Medulla oblongata (tissue), 1 donor: Measurements from ENCODE around the gene TUBD1.
"Not testable (repeated sequence)": the region's sequence is repeated elsewhere in the genome, so short reads cannot be mapped to it uniquely, and the experiment has no call there.

Source experiments
- DNase-seq: peaks from one replicate; pipeline ENCODE4 v3.0.0-alpha.2; 2015; ENCODE audit errors: extremely low spot score

Gene TUBD1

DNA sequence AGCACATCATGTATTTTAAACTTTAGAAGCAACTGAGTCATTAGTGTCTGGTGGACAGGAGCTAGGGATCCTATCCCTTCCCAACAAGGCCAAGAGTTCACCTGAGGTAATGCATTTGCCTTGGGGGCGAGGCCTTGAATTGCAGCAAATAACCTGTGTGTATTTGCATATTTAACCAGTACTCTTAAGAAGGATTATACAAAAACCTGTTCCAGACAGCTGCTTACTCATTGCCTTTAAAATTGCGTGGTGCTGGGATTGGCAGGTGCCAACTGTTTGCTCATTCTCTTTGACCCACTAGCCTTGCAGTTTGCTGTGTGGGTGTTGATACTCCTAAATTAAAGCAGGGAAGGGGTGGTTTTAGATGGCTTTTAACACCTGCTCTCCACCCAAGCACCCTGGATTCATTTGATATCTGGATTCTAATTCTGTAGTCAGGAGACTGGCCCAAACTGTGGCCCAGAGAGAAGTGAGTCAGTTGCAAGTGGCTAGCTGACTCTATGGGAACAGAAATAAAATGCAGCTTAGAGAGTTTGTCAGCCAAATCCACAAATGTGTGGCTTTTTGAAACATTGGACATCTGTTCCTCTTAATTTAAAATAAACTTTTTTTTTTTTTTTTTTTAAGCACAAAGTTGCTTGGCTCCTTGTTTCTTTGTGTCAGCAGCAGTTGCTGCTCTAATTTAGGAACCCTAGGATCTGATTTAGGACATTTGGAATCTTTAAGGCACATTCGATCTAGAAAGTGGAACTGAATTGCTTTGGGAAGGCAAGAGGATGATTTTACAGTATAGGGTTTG is 46.9 kb downstream of the TUBD1 start:
- DNase-seq: peak; percentile 63

DNA sequence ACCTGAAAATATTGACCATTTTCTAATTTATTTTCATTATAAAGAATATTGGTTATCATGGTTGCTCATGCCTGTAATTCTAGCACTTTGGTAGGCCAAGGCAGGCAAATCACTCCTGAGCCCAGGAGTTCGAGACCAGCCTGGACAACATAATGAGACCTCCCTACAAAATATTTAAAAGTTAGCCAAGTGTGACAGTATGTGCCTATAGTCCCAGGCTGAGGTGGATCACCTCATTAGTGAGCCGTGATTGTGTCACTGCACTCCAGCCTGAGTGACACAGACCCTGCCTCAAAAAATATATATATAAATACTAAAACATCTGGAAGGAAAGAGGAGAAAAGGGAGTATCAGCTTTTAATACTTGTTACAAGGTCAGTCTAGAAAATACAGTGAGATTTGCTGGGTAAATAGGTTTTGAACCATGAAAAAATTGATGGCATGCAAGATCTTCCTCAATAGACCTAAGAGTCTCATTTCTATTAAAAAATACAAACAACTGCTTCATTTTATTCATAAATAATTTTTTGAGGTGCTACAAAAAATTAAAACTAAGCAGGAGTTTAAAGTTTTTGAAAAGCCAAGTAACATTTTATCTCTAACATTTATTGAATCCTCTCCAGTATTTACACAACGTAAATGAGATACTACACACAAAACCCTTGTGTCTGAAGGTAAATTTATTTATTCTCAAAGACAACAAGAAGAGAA is 47.7 kb downstream of the TUBD1 start:
- DNase-seq: no peak

DNA sequence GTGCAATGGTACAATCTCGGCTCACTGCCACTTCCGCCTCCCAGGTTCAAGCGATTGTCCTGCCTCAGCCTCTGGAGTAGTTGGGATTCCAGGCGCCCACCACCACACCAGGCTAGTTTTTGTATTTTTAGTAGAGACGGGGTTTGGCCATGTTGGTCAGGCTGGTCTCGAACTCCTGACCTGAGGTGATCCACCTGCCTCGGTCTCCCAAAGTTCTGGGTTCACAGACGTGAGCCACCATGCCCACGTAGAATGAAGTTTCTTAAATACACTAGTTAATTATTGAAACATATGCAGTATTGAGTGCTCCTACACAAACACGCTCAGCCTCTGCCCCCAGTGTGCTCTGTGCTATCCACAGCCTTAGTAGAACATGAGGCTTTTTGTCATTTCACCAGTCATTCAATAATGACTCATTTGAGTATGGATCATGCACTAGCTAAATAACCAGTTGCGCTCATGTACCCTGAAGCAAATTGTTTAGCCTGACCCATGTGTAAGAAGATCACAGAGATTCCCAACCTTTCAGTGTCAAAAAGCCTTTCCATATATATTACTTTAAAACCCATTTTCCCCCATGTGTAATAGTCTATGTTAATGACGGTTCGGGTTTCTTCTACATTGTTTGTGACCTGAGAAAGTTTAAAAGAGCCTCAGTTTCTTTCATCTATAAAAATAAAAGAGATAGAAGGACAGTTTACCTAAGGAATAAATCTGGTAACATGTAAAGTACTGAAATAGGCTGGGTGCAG is 49.7 kb downstream of the TUBD1 start:
- DNase-seq: no peak

DNA sequence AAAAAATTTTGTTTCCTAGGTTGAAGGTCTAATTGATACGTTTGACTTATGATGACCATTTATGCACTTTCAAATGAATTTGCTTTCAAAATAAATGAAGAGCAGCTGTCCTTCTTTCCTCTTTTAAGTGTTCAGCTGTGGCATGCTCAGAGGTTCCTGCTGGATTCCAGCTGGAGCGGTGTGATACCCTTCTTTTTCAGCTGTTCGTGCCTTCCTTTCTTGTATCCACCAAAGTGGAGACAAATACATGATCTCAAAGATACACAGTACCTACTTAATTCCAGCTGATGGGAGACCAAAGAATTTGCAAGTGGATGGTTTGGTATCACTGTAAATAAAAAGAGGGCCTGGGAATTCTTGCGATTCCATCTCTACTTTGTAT is 50.9 kb downstream of the TUBD1 start:
- DNase-seq: not testable (repeated sequence)

DNA sequence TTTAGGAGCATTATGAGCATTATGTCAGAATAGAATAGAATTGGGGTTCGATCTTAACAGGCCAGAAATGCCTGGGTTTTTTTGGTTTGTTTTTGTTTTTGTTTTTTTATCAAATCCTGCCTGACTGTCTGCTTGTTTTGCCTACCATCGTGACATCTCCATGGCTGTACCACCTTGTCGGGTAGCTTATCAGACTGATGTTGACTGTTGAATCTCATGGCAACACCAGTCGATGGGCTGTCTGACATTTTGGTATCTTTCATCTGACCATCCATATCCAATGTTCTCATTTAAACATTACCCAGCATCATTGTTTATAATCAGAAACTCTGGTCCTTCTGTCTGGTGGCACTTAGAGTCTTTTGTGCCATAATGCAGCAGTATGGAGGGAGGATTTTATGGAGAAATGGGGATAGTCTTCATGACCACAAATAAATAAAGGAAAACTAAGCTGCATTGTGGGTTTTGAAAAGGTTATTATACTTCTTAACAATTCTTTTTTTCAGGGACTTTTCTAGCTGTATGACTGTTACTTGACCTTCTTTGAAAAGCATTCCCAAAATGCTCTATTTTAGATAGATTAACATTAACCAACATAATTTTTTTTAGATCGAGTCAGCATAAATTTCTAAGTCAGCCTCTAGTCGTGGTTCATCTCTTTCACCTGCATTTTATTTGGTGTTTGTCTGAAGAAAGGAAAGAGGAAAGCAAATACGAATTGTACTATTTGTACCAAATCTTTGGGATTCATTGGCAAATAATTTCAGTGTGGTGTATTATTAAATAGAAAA is 51.5 kb downstream of the TUBD1 start:
- not testable (repeated sequence) for DNase-seq

DNA sequence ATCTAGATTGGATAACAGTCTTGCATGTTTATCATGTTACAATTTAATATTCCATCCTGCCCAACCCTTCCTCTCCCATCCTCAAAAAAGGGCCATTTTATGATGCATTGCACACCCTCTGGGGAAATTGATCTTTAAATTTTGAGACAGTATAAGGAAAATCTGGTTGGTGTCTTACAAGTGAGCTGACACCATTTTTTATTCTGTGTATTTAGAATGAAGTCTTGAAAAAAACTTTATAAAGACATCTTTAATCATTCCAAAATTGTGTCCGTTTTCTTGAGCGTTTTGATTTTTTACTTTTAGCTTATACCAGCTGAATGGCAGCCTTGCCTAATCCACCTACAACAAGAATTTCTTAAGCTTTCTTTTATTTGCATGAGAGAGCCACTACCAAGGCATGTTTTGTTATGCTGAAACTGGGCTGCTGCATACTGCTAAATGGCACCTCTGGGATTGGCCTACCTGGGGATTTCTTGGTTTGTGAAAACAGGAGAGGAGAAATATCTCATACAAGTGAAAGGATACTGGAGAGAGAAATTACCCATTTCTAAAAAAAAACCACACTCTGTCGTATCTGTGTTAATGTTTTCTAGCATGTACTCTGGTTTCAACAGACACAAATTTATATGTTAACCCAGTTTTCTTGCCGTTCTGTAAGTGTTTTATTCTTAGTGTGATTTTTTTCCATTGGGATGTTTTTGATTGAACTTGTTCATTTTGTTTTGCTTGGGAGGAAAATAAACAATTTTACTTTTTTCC is 52.2 kb downstream of the TUBD1 start:
- no peak for DNase-seq

DNA sequence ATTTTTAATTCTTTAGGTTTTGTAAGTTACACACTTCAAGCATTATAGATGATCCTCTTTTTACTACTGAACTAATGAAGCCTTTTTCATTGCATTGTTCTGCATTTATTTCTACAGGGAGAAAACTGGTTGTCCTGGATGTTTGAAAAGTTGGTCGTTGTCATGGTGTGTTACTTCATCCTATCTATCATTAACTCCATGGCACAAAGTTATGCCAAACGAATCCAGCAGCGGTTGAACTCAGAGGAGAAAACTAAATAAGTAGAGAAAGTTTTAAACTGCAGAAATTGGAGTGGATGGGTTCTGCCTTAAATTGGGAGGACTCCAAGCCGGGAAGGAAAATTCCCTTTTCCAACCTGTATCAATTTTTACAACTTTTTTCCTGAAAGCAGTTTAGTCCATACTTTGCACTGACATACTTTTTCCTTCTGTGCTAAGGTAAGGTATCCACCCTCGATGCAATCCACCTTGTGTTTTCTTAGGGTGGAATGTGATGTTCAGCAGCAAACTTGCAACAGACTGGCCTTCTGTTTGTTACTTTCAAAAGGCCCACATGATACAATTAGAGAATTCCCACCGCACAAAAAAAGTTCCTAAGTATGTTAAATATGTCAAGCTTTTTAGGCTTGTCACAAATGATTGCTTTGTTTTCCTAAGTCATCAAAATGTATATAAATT is 53.0 kb downstream of the TUBD1 start:
- DNase-seq: no peak

DNA sequence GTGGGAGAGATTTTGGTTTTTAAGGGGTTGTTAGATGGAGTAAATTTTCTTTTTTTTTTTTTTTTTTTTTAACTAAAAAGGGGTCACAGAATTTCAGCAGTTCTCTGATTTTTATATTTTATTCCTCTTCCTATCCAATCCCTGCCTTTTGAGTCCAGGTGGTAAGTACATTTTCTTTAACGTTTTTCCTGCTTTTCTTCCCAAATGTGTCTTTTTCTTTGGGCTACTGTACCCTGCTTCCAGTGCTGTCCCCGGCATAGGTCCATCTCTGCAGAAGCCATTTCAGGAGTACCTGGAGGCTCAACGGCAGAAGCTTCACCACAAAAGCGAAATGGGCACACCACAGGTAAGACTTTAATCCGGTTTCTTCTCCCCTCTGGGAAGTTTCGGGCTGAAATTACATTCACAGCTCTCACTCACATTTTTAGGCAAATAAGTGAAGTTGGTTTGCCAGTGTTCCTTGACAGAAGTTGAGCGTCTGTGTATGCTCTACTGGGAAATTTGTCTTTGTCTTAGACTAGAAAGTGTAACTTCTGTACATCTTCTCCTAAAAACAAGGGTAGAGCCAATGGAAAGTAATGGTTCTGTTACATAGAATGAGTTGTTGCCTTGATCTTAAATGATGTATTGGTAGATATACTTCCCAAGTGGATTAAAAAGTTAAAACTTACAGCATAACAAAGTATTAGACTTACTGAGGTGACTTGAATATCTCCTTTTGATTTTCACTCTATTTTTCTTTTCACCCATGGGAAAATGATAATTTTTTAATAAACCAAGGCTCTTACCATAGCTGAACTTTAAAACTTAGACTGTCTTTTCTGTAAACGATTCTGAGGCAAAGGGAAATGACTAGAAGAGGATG is 54.5 kb downstream of the TUBD1 start:
- DNase-seq: peak; percentile 45

DNA sequence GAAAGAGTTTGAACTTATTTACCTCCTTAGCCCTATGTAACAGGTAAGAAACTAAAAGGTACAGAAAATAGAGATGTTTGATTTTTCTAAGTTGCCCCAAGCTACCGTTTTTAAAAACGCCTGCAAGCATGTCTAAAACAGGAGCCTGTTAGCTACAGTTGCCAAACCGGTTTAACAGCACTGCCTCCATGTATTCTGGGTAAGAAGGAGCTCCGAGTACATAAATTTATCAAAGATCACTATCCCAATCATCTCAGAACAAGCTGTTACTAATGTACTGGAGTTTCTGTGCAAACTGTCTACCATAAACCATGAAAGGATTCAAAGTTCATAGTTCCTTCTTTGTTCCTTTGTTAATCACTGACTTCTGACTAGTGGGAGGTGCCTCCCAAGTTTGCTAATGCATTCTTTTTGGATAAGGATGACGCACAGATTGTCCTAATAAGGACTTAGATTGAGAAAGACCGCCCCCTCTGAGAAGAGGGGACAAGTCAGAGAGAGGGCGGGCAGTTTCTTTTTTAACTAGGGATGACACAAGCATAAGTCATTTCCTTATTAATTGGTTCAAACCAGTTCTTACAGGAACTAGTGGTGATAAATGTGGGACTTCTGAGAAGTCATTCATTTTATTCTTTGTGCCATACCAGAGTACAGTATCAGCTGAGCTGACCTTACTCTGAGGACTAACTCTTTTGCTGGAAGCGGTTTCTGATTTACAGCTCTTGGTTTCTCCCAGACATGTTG is 55.3 kb downstream of the TUBD1 start:
- DNase-seq: peak; percentile 89

DNA sequence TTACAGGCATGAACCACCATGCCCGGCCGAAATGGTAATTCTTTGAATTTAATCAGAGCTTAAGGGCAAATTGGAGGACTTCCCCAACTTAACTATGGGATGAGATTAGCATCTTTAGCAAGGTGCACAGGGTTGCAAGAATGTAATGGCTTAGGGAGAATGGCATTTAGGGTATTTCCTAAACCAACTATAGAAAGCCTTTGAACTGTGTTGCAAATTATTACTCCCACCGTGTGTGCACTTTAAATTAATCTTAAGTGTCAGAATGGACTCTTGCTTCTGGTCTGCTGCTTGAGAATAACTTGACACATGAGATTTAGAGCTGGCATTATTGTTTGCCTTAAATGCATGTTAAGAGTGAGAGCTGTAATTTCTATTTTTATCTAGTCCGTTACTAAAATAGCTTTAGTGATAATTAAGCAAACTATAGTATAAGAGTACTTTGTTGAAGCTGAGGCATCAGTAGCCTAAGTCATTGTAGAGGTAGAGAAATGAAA is 59.8 kb downstream of the TUBD1 start:
- no peak for DNase-seq

DNA sequence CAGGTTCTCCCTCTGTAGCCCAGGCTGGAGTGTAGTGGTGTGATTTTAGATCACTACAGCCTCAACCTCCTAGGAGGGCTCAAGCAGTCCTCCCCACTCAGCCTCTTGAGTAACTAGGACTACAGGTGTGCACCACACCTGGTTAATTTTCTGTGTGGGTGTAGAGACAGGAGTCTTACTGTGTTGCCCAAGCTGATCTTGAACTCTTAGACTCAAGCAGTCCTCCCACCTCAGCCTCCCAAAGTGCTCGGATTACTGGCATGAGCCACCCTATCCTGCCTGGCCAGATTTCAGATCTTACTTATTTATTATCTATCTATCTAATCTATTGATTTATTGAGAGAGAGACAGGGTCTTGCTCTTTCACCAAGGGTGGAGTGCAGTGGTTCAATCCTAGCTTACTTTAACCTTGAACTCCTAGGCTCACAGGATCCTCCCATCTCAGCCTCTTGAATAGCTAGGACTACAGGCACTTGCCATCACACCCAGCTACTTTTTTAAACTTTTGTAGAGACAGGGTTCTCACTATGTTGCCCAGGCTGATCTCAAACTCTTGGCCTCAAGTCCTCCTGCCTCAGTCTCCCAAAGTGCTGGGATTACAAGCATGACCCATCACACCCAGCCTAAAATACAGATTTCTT is 61.8 kb downstream of the TUBD1 start:
- no peak for DNase-seq

DNA sequence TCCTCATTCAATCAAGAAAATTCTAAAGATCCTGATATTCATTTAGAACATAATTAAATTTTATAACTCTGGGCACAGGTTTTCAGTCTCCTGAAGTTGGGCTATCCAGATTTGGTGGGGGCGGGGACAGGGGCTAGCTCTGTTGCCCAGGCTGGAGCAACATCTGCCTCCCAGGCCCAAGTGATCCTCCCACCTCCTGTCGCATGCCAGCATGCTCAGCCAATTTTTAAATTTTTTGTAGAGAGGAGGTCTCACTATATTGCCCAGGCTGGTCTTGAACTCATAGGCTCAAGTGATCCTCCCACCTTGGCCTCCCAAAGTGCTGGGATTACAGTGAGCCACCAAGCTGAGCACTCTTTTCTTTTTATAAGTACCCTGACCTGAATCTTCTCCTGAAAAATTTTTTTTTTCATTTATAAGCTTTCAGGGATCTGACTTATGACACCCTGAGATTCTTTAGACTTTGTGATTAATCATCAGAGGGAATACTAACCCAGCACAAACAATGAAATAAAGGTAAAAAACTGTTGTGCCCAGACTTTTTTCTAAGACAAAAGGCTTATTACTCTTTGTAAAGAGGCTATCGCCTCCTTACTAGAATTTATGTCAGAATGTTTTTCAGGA is 62.6 kb downstream of the TUBD1 start:
- no peak for DNase-seq

DNA sequence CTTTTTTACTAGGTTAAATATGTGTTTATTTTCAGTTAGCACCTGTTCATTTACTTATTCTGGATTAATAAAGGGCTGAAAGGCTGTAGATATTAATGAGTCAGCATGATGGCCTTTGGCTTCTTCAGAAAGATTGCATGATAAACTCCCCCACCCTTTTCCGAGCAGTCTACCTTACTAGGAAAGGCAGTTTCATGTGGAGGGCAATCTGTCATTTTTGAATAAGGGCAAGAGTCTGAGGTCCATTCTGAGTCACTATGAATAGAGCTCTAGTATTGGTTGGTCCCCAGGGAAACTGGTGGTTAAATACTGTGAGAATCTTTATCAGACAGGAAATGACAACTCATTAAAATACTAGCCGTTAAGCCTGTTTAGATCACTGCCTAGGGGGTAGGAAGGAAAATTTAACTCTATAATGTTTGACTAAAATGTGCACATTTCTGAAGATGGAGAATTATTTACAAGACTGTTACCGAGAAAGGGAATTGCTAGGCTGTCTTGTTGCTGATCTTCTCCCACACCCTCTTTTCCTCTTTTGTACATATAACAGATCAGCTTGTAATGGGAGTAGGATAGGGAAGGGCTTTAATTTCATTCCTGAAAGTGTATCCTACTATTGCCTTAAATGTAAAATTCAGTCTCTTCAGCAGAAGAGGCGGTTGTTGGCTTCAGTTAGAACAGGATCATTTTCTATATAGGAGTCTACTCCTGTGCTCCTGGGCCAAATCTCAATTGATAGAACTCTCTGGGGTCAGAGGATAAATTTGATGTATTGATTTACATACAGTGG is 63.3 kb downstream of the TUBD1 start:
- no peak for DNase-seq

DNA sequence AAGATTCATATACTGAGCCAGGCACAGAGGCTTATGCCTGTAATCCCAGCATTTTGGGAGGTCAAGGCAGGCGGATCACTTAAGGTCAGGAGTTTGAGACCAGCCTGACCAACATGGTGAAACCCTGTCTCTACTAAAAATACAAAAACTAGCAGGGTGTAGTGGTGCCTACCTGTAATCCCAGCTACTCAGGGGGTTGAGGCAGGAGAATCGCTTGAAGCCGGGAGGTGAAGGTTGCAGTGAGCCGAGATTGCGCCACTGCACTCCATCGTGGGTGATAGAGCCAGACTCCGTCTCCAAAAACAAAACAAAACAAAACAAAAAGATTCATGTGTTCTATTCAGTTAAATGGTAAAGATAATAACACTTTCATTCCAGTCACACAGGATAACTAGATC is 63.9 kb downstream of the TUBD1 start:
- DNase-seq: not testable (repeated sequence)

DNA sequence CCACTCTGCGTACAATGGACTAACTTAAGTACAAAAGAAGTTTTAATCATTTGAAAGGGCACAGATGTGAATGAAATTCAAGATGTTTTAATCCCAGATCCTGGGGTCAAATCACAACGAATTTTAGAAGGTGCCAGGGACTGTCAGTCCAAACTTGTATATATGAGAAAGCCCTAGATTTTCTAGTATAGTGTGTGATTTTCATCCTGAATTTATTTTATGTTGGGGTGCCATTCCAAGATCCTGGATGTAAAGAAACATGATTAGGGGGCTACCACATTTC is 64.3 kb downstream of the TUBD1 start:
- no peak for DNase-seq

DNA sequence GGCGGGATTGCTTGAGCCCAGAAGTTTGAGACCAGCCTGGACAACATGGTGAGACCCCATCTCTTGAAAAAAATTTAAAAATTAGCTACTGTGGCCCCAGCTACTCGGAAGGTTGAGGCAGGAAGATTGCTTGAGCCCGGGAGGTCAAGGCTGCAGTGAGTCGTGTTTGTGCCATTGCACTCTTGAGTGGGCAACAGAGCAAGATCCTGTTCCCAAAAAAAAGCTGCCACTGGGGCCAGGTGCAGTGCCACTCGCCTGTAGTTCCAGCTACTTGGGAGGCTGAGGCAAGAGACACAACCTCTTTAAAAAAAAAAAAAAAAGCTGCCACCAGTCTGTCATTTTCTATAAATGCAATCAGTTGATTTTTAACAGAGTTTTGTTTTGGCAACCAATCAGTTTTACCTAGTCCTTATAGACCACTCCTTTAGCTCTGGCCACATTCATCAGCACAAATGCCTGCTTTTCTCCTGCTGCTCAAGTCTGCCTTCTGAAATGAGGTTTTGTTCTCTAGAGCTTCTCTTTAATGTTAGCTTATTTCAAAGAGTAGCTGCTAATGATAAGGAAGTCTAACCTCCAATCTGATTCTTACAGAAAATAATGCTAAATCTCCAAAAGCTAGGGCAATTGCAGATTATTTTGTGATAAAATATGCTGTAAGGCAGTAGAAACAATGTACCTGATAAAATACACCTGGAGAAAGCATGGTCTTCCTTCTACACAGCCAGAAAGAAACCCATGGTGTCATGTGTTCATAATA is 64.8 kb downstream of the TUBD1 start:
- DNase-seq: no peak
